ENCODE results near the gene ALMS1.

DNA sequence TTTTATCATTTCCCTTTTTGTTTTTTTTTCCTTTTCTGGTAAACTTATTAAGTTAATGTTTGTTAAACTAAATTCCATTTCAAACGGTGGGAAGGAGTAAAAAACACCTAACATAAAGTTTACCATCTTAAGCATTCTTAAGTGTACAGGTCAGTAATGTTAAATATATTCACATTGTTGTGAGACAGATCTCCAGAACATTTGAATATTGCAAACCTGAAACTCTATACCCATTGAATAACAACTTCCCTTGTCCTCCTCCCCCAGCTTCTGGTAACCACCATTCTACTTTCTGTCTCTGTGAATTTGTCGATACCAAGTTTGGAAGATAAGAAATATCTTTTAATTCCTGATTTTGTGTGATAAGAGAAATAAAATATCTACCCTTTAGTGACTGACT is 268.5 kb downstream of the ALMS1 start:
- TF ChIP-seq, protein P1, sequence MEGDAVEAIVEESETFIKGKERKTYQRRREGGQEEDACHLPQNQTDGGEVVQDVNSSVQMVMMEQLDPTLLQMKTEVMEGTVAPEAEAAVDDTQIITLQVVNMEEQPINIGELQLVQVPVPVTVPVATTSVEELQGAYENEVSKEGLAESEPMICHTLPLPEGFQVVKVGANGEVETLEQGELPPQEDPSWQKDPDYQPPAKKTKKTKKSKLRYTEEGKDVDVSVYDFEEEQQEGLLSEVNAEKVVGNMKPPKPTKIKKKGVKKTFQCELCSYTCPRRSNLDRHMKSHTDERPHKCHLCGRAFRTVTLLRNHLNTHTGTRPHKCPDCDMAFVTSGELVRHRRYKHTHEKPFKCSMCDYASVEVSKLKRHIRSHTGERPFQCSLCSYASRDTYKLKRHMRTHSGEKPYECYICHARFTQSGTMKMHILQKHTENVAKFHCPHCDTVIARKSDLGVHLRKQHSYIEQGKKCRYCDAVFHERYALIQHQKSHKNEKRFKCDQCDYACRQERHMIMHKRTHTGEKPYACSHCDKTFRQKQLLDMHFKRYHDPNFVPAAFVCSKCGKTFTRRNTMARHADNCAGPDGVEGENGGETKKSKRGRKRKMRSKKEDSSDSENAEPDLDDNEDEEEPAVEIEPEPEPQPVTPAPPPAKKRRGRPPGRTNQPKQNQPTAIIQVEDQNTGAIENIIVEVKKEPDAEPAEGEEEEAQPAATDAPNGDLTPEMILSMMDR (optimal IDR thresholded peaks at IDR 0.05 in 1 of 3, IDR thresholded peaks at IDR 0.05 in 1 of 3, conservative IDR thresholded peaks at IDR 0.05 in 1 of 3; ENCODE audit: extremely low read depth in 1 of 3, insufficient read depth in 2 of 3, low read length in 3 of 3), result no peak
- no peak for TF ChIP-seq EZH2 (IDR thresholded peaks at IDR 0.05; ENCODE audit: low read length)

Data from keratinocyte (primary cell).